Brain microvascular endothelial cell (primary cell): ENCODE data around the gene MECP2.

Source experiments
- DNase-seq: peaks from one replicate; pipeline ENCODE4 v3.0.0-alpha.2; 2020
- H3K27ac ChIP-seq: fragments of 250-450 bp; sonication (Bioruptor Pico); 2 replicates; pipeline ENCODE4 v1.5.1; 2020; ENCODE audit warnings: mild to moderate bottlenecking, moderate library complexity
- H3K27me3 ChIP-seq: fragments of 250-450 bp; sonication (Bioruptor Pico); replicated peaks from 2 replicates; pipeline ENCODE4 v1.5.1; 2020; ENCODE audit warnings: mild to moderate bottlenecking
- H3K36me3 ChIP-seq: fragments of 250-450 bp; sonication (Bioruptor Pico); replicated peaks from 2 replicates; pipeline ENCODE4 v1.5.1; 2020; ENCODE audit warnings: mild to moderate bottlenecking
- H3K4me3 ChIP-seq: 2 replicates; pipeline ENCODE4 v1.5.1; 2011; ENCODE audit warnings: low read depth, mild to moderate bottlenecking, control low read depth, low read length, moderate library complexity
- in situ Hi-C: cut with HindIII; loops from 2 replicates; pipeline ENCODE4 v1.10.0; 2017; ENCODE audit warnings: low sequenced_read_pairs, low pct_ligation_motif_present
- TF ChIP-seq, protein P1 (sequence below): IDR thresholded peaks from 2 replicates; pipeline ENCODE4 v1.5.1; 2011; ENCODE audit warnings: low read depth, mild to moderate bottlenecking, moderate library complexity, low read length, control low read depth, inconsistent platforms; ENCODE audit errors: missing control alignments

The MECP2 gene

DNA sequence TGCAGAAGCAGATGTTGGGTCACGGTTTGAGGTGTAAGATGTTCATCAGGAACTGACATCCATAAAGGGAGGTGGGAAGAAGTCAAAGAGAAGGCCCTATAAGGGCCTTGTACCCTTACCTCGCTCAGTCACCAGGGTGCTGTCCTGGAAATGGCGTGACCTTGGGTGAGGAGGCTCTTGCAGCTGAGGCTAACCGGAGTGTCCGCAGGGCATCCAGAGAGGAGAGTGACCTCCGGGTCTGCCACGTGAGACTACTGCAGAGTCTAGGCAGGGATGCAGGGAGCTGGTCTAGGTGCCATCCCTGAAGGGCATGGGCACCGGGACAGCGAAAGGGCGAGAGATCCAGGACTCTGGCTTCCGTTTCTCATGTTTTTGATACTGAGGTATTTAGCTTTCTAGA is 49.1 kb downstream of the MECP2 start:
- in situ Hi-C loops, result no loop called here
- Histone ChIP-seq H3K36me3 (no peaks in the 10 kb centered on the region), H3K27me3 (no peaks in the 10 kb centered on the region), H3K4me3 (no peak overlapping the region), H3K27ac (no peak overlapping the region)
- DNase-seq, result no peak
- TF ChIP-seq, protein P1, sequence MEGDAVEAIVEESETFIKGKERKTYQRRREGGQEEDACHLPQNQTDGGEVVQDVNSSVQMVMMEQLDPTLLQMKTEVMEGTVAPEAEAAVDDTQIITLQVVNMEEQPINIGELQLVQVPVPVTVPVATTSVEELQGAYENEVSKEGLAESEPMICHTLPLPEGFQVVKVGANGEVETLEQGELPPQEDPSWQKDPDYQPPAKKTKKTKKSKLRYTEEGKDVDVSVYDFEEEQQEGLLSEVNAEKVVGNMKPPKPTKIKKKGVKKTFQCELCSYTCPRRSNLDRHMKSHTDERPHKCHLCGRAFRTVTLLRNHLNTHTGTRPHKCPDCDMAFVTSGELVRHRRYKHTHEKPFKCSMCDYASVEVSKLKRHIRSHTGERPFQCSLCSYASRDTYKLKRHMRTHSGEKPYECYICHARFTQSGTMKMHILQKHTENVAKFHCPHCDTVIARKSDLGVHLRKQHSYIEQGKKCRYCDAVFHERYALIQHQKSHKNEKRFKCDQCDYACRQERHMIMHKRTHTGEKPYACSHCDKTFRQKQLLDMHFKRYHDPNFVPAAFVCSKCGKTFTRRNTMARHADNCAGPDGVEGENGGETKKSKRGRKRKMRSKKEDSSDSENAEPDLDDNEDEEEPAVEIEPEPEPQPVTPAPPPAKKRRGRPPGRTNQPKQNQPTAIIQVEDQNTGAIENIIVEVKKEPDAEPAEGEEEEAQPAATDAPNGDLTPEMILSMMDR, result no peak

- TF ChIP-seq, protein P1, result no peak
- Histone ChIP-seq H3K4me3 (no peak overlapping the region), H3K27ac (peak overlapping the region; percentile 87), H3K27me3 (no peaks in the 10 kb centered on the region), H3K36me3 (no peaks in the 10 kb centered on the region)
- DNase-seq, result peak; percentile 20
- in situ Hi-C loops, result no loop called here
Measured at GRCh38 chrX:154046940-154047610, 50.4 kb downstream of the MECP2 start.

- no peaks in the 10 kb centered on the region for H3K36me3 ChIP-seq
- H3K4me3 ChIP-seq, result no peak overlapping the region
- in situ Hi-C loops, result no loop called here
- peak; percentile 84 for DNase-seq
- no peaks in the 10 kb centered on the region for H3K27me3 ChIP-seq
- TF ChIP-seq, protein P1, result peak; percentile 45
- H3K27ac ChIP-seq, result peak overlapping the region; percentile 87
Measured at GRCh38 chrX:154046031-154046781, 51.3 kb downstream of the MECP2 start.

GRCh38 chrX:154044091-154044490 is 53.4 kb downstream of the MECP2 start:
- Histone ChIP-seq H3K27me3 (no peaks in the 10 kb centered on the region), H3K27ac (no peak overlapping the region), H3K4me3 (no peak overlapping the region), H3K36me3 (no peaks in the 10 kb centered on the region)
- DNase-seq, result no peak
- in situ Hi-C loops, result no loop called here
- TF ChIP-seq, protein P1, result no peak

- in situ Hi-C loops, result no loop called here
- H3K36me3 ChIP-seq, result no peaks in the 10 kb centered on the region
- TF ChIP-seq, protein P1, result no peak
- H3K27me3 ChIP-seq, result no peaks in the 10 kb centered on the region
- no peak overlapping the region for H3K4me3 ChIP-seq
- DNase-seq, result peak; percentile 68
- H3K27ac ChIP-seq, result peak overlapping the region; percentile 65
Measured at GRCh38 chrX:154043003-154043763, 54.3 kb downstream of the MECP2 start.
